NCI-H1436 treated with DMSO at 0.1 percent for 48 hours (cell line): Measurements from ENCODE around the gene GHRHR.

Source experiments
- DNase-seq: peaks from one replicate; lab custom pipeline; 2025; lab: John Stamatoyannopoulos, UW

The GHRHR gene

DNA sequence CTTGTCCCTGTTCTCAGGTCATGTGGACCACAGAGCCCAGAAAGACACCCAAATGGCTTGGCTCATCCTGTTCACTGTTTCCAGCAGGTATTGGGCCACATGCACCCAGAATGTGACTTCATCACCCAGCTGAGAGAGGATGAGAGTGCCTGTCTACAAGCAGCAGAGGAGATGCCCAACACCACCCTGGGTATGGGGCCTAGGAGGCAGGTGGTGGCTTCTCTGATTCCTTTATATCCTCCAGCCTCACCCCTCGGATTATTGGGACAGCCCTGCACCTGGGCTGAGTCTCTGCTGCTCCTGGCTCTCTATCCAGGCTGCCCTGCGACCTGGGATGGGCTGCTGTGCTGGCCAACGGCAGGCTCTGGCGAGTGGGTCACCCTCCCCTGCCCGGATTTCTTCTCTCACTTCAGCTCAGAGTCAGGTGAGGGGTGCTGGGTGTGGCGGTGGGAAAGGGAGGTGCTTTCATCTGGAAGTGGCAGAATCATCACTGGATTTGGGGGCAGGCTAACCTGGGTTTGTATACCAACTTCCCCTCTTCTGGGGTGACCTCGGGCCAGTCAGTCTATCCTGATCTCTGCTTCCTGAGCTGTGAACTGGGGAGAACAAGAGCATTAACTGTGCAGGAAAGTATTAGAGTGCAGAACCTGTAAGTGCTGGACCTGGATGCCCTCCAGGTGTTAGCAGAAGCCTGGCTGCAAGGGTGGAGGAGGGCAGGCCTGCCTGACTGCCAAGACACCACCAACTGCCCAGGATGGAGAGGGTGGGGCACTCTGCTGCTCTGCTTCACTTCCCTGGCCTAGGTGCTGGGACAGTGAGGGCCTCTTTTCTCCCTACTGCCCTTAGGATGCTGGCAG is 5.2 kb downstream of the GHRHR start:
- DNase-seq, result no peak

DNA sequence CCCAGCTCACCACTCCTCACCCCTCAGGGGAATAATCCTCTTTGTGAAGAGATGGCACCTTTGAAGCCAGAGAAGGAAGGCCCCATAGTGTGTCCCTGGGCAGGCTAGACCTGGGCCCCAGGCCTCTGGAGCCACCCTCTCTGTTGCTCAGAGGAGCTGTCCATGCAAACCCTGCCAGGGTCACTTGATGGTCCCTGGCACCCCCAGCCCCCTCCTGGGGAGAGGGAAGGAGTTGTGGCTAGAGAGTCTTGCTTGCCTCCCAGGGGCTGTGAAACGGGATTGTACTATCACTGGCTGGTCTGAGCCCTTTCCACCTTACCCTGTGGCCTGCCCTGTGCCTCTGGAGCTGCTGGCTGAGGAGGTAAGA is 5.8 kb downstream of the GHRHR start:
- no peak for DNase-seq

DNA sequence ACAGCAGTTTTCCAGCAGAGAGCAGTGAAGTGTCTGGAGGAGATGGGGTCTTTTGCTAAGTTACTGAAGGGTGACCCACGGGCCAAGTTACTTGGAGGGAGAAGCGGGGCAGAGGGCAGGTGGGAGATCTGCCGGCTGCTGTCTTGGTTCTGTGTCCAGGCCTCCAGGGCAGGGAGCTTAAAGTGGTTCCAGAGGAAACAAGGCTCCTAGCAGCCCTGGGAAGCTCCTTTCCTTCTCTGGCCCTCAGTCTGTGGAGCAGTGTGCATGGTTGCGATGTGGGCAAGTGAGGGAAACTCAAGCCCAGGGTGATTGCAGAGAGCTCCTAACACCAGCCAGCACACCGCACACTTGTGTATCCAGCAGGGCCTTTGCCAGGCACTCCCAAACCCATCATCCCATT is 6.3 kb downstream of the GHRHR start:
- no peak for DNase-seq

DNA sequence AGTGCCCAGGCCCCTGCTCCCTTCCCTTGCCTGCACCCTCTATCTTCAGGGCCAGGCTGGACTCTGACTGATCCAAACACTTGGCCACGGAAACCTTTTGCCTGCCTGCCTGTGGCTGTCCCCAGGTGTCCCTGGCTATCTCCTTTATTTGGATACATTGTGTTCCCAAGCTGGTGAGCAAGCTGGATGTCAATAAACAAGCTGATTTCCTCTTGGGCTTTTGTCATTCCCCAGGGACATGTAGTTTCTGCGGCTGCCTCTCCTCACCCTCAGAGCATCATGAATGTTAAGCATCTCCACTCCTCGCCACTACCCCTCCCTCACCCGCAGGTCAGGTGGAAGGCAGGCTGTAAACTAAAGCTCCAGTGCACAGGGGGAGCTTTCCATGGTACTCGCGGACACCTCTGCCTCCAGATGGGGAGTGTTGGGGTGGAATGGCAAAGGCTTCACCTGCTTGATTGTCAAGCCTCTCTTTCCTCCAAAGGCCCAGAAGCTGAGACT is 6.9 kb downstream of the GHRHR start:
- no peak for DNase-seq

GRCh38 chr7:30971440-30971839 is 7.7 kb downstream of the GHRHR start:
- no peak for DNase-seq

- DNase-seq, result no peak
These were observed 8.2 kb downstream of the GHRHR start for GRCh38 chr7:30971840-30972563.

- no peak for DNase-seq
These were observed 9.5 kb downstream of the GHRHR start for GRCh38 chr7:30973292-30973691.

DNA sequence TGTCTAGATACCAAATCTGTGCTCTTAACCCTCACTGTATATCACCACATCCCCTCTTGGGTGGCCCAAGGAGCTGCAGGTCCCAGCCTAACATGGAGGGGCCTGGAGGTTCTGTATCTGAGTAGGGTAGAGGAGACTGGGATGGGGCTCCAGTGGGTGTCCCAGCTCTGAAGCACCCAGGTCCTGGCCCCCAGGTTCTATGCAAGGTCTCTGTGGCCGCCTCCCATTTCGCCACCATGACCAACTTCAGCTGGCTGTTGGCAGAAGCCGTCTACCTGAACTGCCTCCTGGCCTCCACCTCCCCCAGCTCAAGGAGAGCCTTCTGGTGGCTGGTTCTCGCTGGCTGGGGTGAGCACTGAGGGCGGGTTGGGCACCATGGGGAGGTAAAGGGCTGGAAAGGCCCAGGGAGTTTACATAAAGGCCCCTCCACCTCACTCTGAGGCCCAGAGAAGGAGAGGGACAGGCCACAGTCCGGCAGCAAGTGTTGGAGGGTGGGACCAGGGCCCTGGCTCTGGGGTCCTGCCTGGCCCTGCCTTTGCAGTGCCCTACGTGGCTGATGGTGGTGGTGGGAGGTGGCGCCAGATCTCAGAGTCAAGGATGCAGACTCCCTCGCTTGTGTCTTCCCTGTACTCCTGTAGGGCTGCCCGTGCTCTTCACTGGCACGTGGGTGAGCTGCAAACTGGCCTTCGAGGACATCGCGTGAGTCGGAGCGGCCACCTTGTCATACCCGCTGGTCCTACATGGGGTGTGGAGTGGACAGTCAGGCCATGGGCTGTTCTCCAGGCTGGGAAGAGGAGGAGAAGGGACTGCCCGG is 10.2 kb downstream of the GHRHR start:
- DNase-seq, result no peak

DNA sequence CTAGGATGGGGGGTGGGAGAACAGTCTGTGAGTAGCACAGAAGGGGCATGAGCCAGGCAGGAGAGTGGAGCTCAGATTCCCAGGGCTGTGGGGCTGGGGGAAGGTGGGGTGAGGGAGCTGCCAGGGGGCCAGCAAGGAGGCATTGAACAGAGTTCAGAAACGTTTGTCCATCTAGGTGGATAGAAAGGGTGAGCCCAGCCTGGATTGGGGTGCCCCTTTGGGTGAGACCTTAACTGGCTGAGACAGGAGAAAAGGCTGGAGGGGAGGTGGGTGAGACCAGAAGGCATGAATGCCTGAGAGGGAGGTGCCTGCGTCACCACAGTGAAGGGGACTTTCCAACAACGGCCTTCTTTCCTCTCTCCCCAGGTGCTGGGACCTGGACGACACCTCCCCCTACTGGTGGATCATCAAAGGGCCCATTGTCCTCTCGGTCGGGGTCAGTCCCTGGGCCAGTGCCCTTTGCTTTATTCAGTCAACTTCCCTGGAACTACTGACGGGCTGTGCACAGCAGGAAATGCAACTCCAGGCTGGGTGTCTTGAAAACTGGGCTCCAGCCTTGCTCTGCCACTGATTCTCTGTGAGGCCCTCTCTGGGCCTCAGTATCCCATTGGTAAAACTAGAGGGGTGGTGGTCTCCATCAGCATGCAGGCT is 11.0 kb downstream of the GHRHR start:
- no peak for DNase-seq

DNA sequence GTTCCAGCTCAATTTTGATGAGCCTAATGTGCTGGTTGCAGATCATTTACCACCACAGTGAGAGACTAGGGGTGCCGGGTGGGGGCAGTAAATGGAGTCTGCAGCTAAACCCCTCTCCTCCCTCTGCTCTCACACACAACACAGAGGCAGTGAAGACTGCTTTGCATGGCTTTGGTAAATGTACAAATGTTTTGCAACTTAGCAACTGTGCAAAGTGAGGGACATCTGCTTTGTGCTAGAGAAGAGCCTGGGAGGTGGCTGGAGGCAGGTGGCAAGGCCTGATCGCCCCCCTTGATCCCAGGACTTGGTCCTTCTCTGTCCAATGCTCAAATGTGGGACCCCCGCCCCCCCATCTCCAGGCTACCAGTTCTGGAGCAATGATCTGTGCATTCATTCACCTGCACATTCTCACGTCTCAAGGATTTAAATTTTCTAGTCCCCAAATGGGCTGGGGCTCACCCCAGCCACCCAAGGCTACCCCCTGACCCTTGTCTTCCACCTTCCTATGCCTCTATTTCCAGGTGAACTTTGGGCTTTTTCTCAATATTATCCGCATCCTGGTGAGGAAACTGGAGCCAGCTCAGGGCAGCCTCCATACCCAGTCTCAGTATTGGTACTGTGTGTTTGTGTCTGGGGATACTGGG is 11.6 kb downstream of the GHRHR start:
- no peak for DNase-seq

DNA sequence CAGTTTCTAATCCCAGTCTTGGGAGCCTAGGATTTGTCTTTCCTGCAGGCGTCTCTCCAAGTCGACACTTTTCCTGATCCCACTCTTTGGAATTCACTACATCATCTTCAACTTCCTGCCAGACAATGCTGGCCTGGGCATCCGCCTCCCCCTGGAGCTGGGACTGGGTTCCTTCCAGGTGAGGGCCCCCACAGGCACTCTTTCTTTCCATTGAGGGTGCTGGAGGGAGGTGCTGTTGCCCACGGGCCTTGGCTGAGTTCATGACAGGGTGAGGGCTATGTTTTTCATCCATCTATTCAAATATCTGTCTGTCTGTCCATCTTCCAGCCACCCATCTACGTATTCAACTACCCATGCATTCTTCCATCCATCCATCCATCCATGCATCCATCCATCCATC is 12.6 kb downstream of the GHRHR start:
- no peak for DNase-seq

DNA sequence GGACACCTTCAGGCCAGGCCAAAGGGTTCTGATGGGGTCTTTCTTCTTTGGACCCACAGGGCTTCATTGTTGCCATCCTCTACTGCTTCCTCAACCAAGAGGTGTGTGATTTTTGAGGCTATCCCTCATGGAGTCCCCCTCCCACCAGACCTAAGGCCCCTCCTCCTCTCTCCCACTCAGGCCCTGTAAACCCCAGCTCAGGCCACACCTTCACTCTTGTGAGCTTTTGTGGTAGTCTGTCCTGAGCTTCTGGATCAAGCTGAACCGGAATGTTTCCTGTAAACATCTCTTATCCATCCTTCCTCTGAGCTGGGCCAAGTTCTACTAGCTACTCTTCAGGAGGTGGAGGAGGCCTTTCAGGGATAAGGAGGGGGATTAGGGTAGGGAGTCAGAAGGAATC is 13.5 kb downstream of the GHRHR start:
- DNase-seq, result no peak

GRCh38 chr7:30977896-30978564 is 14.3 kb downstream of the GHRHR start:
- no peak for DNase-seq

DNA sequence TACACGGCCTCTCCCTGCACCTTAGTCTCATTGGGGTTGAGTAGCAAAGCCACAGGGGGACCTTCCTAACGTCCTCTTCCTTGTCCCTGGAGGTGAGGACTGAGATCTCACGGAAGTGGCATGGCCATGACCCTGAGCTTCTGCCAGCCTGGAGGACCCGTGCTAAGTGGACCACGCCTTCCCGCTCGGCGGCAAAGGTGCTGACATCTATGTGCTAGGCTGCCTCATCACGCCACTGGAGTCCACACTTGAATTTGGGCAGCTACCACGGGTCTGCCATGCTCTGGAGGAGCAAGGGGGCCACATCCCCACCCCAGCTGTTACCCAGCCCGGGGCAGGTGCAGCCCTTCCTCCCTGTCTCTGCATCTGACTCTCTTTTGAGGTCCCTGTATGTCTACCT is 15.3 kb downstream of the GHRHR start:
- no peak for DNase-seq

GRCh38 chr7:30980194-30980593 is 16.4 kb downstream of the GHRHR start:
- no peak for DNase-seq

- no peak for DNase-seq
These were observed 17.0 kb downstream of the GHRHR start for GRCh38 chr7:30980751-30981150.

DNA sequence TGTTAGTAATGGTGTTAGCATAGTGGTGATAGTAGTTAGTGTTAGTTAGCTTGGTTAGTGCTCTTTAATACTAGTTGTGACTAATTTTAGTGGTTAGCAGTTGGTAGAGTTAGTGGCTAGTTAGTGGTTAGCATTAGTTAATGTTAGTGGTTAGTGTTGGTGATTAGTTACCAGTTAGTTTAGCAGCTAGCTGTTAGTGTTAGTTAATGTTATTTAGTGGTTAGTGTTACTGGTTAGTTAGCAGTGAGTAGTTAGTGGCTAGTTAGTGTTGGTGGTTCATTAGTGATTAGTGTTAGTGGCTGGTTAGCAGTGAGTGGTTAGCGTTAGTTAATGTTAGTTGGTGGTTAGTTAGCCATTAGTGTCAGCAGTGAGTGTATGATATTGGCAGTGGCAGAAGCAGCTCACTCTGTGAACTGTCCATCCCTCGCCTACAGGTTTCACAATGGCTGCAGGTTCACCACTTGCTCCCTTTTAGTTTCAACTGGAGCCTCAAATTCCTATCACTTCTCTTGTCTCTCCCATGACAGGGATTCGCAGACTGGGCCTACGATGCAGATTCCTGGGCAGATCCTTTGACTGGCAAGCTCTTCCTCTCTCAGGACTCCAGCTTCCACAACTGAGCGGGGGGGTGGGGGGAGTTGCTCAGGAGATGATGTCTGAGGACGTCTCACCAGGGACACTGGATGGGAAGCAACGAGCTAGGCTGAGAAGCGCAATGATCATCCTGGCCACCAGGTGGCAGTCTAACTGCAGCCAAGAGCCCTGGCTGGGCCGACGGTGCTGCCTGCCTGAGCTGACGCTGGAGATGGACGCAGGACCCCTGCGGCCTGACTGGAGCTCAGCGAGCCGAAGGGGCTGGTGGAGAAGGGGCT is 19.5 kb downstream of the GHRHR start:
- DNase-seq, result no peak

GRCh38 chr7:30983914-30984247 is 20.1 kb downstream of the GHRHR start:
- no peak for DNase-seq

DNA sequence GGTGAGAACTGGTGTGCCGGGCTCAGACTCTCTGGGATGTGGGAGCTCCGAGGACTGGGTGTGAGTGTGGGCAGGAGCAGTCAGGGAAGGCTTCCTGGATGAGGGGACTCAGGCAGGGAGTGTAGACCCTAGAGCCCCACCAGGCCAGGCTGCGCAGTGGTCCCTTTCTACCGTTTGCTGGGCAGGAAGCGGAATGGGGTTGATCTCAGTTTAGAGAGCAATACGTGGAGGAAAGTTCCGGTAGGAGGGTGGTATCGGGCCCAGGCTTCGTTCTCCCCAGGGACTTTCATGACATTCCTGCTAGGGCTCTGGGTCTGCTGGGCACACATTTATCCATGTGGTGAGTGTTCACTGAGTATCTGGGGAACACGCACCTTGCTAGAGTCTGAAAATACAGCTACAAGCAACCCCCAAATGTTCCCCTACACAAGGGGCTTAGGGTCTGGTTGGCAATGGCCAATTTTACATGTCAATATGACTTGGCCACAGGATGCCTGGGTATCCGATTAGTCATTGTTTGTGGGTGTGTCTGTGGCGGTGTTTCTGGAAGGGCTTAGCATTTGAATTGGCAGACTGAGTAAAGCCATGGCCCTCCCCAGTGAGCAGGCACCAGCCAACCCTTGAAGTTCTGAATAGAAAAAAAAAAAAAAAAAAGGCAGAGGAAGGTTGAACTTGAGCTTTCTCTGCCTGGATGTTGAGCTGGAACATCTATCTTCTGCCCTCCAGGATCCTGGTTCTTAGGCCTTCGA is 20.8 kb downstream of the GHRHR start:
- DNase-seq, result no peak
